Hepatocyte (in vitro differentiated cells): ENCODE measurements around the gene OSBPL6. TPM values are rescaled to one million over a fixed set of nuclear protein-coding genes. Genes with fewer than 3 reads are reported as not detected.

Experiments
- DNase-seq: peaks from one replicate; pipeline ENCODE4 v3.0.0-alpha.2; 2016; ENCODE audit warnings: low spot score
- H2AFZ ChIP-seq: fragments of 200-600 bp; sonication (generic); 2 replicates; pipeline ENCODE4 v1.6.0; 2016; ENCODE audit warnings: antibody characterized with exemption, mild to moderate bottlenecking
- H3K27ac ChIP-seq: fragments of 200-600 bp; sonication (generic); 2 replicates; pipeline ENCODE4 v1.5.1; 2016; ENCODE audit warnings: mild to moderate bottlenecking
- H3K27me3 ChIP-seq: fragments of 200-600 bp; sonication (generic); 2 replicates; pipeline ENCODE4 v1.6.1; 2016
- H3K36me3 ChIP-seq: fragments of 200-600 bp; sonication (generic); replicated peaks from 2 replicates; pipeline ENCODE4 v1.5.1; 2016; ENCODE audit warnings: low read depth; ENCODE audit not compliant: insufficient read depth
- H3K4me1 ChIP-seq: fragments of 200-600 bp; sonication (generic); 2 replicates; pipeline ENCODE4 v1.5.1; 2016; ENCODE audit warnings: mild to moderate bottlenecking, moderate library complexity; ENCODE audit not compliant: insufficient read depth
- H3K4me2 ChIP-seq: fragments of 200-600 bp; sonication (generic); 2 replicates; pipeline ENCODE4 v1.6.0; 2016
- H3K4me3 ChIP-seq: fragments of 200-600 bp; sonication (generic); 2 replicates; pipeline ENCODE4 v1.5.1; 2016; ENCODE audit warnings: mild to moderate bottlenecking
- H3K79me2 ChIP-seq: fragments of 200-600 bp; sonication (generic); 2 replicates; pipeline ENCODE4 v1.6.0; 2017; ENCODE audit warnings: mild to moderate bottlenecking
- H3K9me2 ChIP-seq: fragments of 200-600 bp; sonication (generic); replicated peaks from 2 replicates; pipeline ENCODE4 v1.6.0; 2017; ENCODE audit warnings: mild to moderate bottlenecking; ENCODE audit not compliant: insufficient read depth
- H3K9me3 ChIP-seq: fragments of 200-600 bp; sonication (generic); 2 replicates; pipeline ENCODE4 v1.5.1; 2016; ENCODE audit warnings: low read depth, mild to moderate bottlenecking
- H4K20me1 ChIP-seq: fragments of 200-600 bp; sonication (generic); 2 replicates; pipeline ENCODE4 v1.6.0; 2016; ENCODE audit warnings: mild to moderate bottlenecking; ENCODE audit not compliant: insufficient read depth, poor library complexity, severe bottlenecking
- EZH2 ChIP-seq: fragments of 200-600 bp; sonication (generic); IDR thresholded peaks from 2 replicates; pipeline ENCODE4 v1.6.1; 2016; ENCODE audit warnings: antibody characterized with exemption, mild to moderate bottlenecking, borderline replicate concordance
- EZH2phosphoT487 ChIP-seq: fragments of 200-600 bp; sonication (generic); IDR thresholded peaks from one replicate; pipeline ENCODE4 v1.6.1; 2018; ENCODE audit warnings: antibody characterized with exemption, mild to moderate bottlenecking, low read depth, moderate library complexity; ENCODE audit not compliant: unreplicated experiment, severe bottlenecking
- WGBS: methylation state at CpG from one replicate; pipeline ENCODE4 v1.1.6; 2016; ENCODE audit warnings: low lambda C conversion rate; ENCODE audit errors: missing lambda C conversion rate; 5-methylcytosine and 5-hydroxymethylcytosine counted together
- polyA plus RNA-seq: library from polyadenylated mRNA; unstranded; fragments of >200 nt; fragmentation: Nextera tagmentation; extraction: Ambion mirVana; gene quantifications from 2 replicates; pipeline ENCODE4 v1.2.1, GENCODE V29; 2016
- total RNA-seq: library from RNA; depleted of rRNA; stranded (reverse); fragments of >200 nt; gene quantifications from 2 replicates; pipeline ENCODE4 v1.2.3, GENCODE V29; 2014
- TF ChIP-seq, protein P1 (sequence below): fragments of 200-600 bp; sonication (generic); IDR thresholded peaks from 2 replicates; pipeline ENCODE4 v1.5.1; 2016; ENCODE audit warnings: antibody characterized with exemption, mild to moderate bottlenecking; ENCODE audit not compliant: poor library complexity

The OSBPL6 gene
- total and polyA plus RNA-seq, 2 experiments from 2014 or later: 2.5 to 3.0 TPM

- H4K20me1 ChIP-seq: no peaks in the 10 kb centered on the region
- 85% methylated on average over 1 of the region's 1 CpG for WGBS
- no peaks in the 10 kb centered on the region for H3K9me3 ChIP-seq
- H3K4me1 ChIP-seq: peaks cover 8% of the 10 kb centered on the region
- H3K4me2 ChIP-seq: no peak overlapping the region
- H3K9me2 ChIP-seq: no peaks in the 10 kb centered on the region
- no peaks in the 10 kb centered on the region for H3K79me2 ChIP-seq
- no peaks in the 10 kb centered on the region for H3K27me3 ChIP-seq
- TF ChIP-seq, protein P1, sequence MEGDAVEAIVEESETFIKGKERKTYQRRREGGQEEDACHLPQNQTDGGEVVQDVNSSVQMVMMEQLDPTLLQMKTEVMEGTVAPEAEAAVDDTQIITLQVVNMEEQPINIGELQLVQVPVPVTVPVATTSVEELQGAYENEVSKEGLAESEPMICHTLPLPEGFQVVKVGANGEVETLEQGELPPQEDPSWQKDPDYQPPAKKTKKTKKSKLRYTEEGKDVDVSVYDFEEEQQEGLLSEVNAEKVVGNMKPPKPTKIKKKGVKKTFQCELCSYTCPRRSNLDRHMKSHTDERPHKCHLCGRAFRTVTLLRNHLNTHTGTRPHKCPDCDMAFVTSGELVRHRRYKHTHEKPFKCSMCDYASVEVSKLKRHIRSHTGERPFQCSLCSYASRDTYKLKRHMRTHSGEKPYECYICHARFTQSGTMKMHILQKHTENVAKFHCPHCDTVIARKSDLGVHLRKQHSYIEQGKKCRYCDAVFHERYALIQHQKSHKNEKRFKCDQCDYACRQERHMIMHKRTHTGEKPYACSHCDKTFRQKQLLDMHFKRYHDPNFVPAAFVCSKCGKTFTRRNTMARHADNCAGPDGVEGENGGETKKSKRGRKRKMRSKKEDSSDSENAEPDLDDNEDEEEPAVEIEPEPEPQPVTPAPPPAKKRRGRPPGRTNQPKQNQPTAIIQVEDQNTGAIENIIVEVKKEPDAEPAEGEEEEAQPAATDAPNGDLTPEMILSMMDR: no peak
- no peak for TF ChIP-seq EZH2
- no peak for TF ChIP-seq EZH2phosphoT487
- no peaks in the 10 kb centered on the region for H3K36me3 ChIP-seq
- H3K27ac ChIP-seq: no peak overlapping the region
- H3K4me3 ChIP-seq: no peak overlapping the region
- H2AFZ ChIP-seq: no peak overlapping the region
- no peak for DNase-seq
Observed at GRCh38 chr2:178243961-178244360, 49.6 kb downstream of the OSBPL6 start.

- H3K4me3 ChIP-seq: no peak overlapping the region
- H3K27ac ChIP-seq: no peak overlapping the region
- DNase-seq: no peak
- H3K36me3 ChIP-seq: no peaks in the 10 kb centered on the region
- no peaks in the 10 kb centered on the region for H4K20me1 ChIP-seq
- no peak overlapping the region for H2AFZ ChIP-seq
- no peaks in the 10 kb centered on the region for H3K9me3 ChIP-seq
- no peaks in the 10 kb centered on the region for H3K27me3 ChIP-seq
- no peaks in the 10 kb centered on the region for H3K9me2 ChIP-seq
- TF ChIP-seq EZH2 (no peak), EZH2phosphoT487 (no peak)
- H3K79me2 ChIP-seq: no peaks in the 10 kb centered on the region
- H3K4me2 ChIP-seq: no peak overlapping the region
- WGBS: 80% methylated on average over 7 of the region's 7 CpGs
- H3K4me1 ChIP-seq: peaks cover 8% of the 10 kb centered on the region
Observed at GRCh38 chr2:178244777-178245176, 50.5 kb downstream of the OSBPL6 start.

GRCh38 chr2:178246696-178247095 lies 52.4 kb downstream of the OSBPL6 start:
- WGBS: 59% methylated on average over 2 of the region's 2 CpGs
- Histone ChIP-seq H3K36me3 (no peaks in the 10 kb centered on the region), H3K79me2 (no peaks in the 10 kb centered on the region), H3K4me1 (peaks cover 11% of the 10 kb centered on the region), H3K9me3 (no peaks in the 10 kb centered on the region), H3K4me2 (no peak overlapping the region), H3K9me2 (no peaks in the 10 kb centered on the region), H3K4me3 (no peak overlapping the region), H3K27me3 (no peaks in the 10 kb centered on the region), H3K27ac (no peak overlapping the region), H2AFZ (no peak overlapping the region), H4K20me1 (no peaks in the 10 kb centered on the region)
- TF ChIP-seq EZH2phosphoT487 (no peak), EZH2 (no peak)
- TF ChIP-seq, protein P1: no peak
- DNase-seq: no peak

- TF ChIP-seq, protein P1: no peak
- no peak for TF ChIP-seq EZH2phosphoT487
- no peak for TF ChIP-seq EZH2
- peaks cover 5% of the 10 kb centered on the region for H3K4me1 ChIP-seq
- H3K4me2 ChIP-seq: no peak overlapping the region
- H2AFZ ChIP-seq: no peak overlapping the region
- no peaks in the 10 kb centered on the region for H3K27me3 ChIP-seq
- H3K27ac ChIP-seq: no peak overlapping the region
- H3K36me3 ChIP-seq: no peaks in the 10 kb centered on the region
- WGBS: 73% methylated on average over 1 of the region's 1 CpG
- no peaks in the 10 kb centered on the region for H4K20me1 ChIP-seq
- no peaks in the 10 kb centered on the region for H3K79me2 ChIP-seq
- no peaks in the 10 kb centered on the region for H3K9me3 ChIP-seq
- no peak overlapping the region for H3K4me3 ChIP-seq
- no peak for DNase-seq
- no peaks in the 10 kb centered on the region for H3K9me2 ChIP-seq
Observed at GRCh38 chr2:178247250-178247649, 52.9 kb downstream of the OSBPL6 start.
